ENCODE data around the gene PLXNB1. TPM values are rescaled to one million over a fixed set of nuclear protein-coding genes. Genes with fewer than 3 reads are reported as not detected.

Gene PLXNB1
- total RNA-seq, 4 donors from 2014 or later: 150 to 455 (median 312) TPM

GRCh38 chr3:48420561-48420960 is 9.3 kb downstream of the PLXNB1 start:
- Histone ChIP-seq H3K27me3 (no peaks in the 10 kb centered on the region), H3K27ac (no peak overlapping the region), H3K9me3 (no peaks in the 10 kb centered on the region), H3K4me3 (no peak overlapping the region), H3K4me1 (peaks cover 0 to 4% (median 0%) of the 10 kb centered on the region in 4 donors), H3K36me3 (peaks cover 0 to 74% (median 0%) of the 10 kb centered on the region in 3 donors)
- no peak for DNase-seq
- TF ChIP-seq CTCF (IDR thresholded peaks at IDR 0.05): no peak
- no peak for TF ChIP-seq POLR2A (IDR thresholded peaks at IDR 0.05)

- Histone ChIP-seq H3K9me3 (no peaks in the 10 kb centered on the region), H3K27me3 (no peaks in the 10 kb centered on the region), H3K4me3 (no peak overlapping the region), H3K27ac (no peak overlapping the region), H3K4me1 (no peaks in the 10 kb centered on the region), H3K36me3 (peaks cover 0 to 83% (median 0%) of the 10 kb centered on the region in 3 donors)
- TF ChIP-seq CTCF (IDR thresholded peaks at IDR 0.05): no peak
- no peak for TF ChIP-seq POLR2A (IDR thresholded peaks at IDR 0.05)
- DNase-seq: no peak
These were observed 10.3 kb downstream of the PLXNB1 start for GRCh38 chr3:48419597-48419996.

- peaks cover 0 to 85% (median 0%) of the 10 kb centered on the region in 3 donors for H3K36me3 ChIP-seq
- H3K4me1 ChIP-seq: no peaks in the 10 kb centered on the region
- no peak for DNase-seq
- TF ChIP-seq CTCF (IDR thresholded peaks at IDR 0.05) (no peak), POLR2A (IDR thresholded peaks at IDR 0.05) (no peak)
- H3K27me3 ChIP-seq: no peaks in the 10 kb centered on the region
- no peak overlapping the region for H3K4me3 ChIP-seq
- no peak overlapping the region for H3K27ac ChIP-seq
- H3K9me3 ChIP-seq: no peaks in the 10 kb centered on the region
These were observed 10.7 kb downstream of the PLXNB1 start for GRCh38 chr3:48419149-48419548.

GRCh38 chr3:48418651-48419050 is 11.2 kb downstream of the PLXNB1 start:
- H3K27me3 ChIP-seq: no peaks in the 10 kb centered on the region
- H3K9me3 ChIP-seq: no peaks in the 10 kb centered on the region
- H3K27ac ChIP-seq: no peak overlapping the region
- H3K4me1 ChIP-seq: no peaks in the 10 kb centered on the region
- DNase-seq: no peak
- no peak overlapping the region for H3K4me3 ChIP-seq
- no peak for TF ChIP-seq POLR2A (IDR thresholded peaks at IDR 0.05)
- TF ChIP-seq CTCF (IDR thresholded peaks at IDR 0.05): no peak
- H3K36me3 ChIP-seq: peaks cover 0 to 85% (median 0%) of the 10 kb centered on the region in 3 donors

GRCh38 chr3:48418140-48418539 is 11.7 kb downstream of the PLXNB1 start:
- Histone ChIP-seq H3K9me3 (no peaks in the 10 kb centered on the region), H3K27ac (no peak overlapping the region), H3K27me3 (no peaks in the 10 kb centered on the region), H3K4me3 (no peak overlapping the region), H3K36me3 (peaks cover 0 to 85% (median 0%) of the 10 kb centered on the region in 3 donors), H3K4me1 (no peaks in the 10 kb centered on the region)
- TF ChIP-seq POLR2A (IDR thresholded peaks at IDR 0.05) (no peak), CTCF (IDR thresholded peaks at IDR 0.05) (no peak)
- no peak for DNase-seq
